Parathyroid adenoma (tissue), 2 donors: ENCODE data around the gene PPP4R4.

Experiments
- H2AFZ ChIP-seq: fragments of 300-600 bp; sonication (generic); one replicate; pipeline ENCODE4 v1.7.0; 2017; ENCODE audit warnings: antibody characterized with exemption, mild to moderate bottlenecking
- H3K27ac ChIP-seq: fragments of 300-600 bp; sonication (generic); one replicate; pipeline ENCODE4 v1.7.0; 2017
- H3K27me3 ChIP-seq: fragments of 300-600 bp; sonication (generic); one replicate; pipeline ENCODE4 v1.7.0; 2017; ENCODE audit warnings: low read length; ENCODE audit not compliant: control insufficient read depth, insufficient read depth
- H3K36me3 ChIP-seq: fragments of 300-600 bp; sonication (generic); one replicate; pipeline ENCODE4 v1.7.0; 2017; ENCODE audit warnings: low read length; ENCODE audit not compliant: control insufficient read depth, insufficient read depth
- H3K4me1 ChIP-seq: fragments of 300-600 bp; sonication (generic); one replicate; pipeline ENCODE4 v1.7.0; 2017; ENCODE audit warnings: control low read depth
- H3K4me2 ChIP-seq: fragments of 300-600 bp; sonication (generic); one replicate; pipeline ENCODE4 v1.7.0; 2017; ENCODE audit warnings: low read length
- H3K4me3 ChIP-seq: fragments of 300-600 bp; sonication (generic); one replicate; pipeline ENCODE4 v1.7.0; 2017; ENCODE audit warnings: low read depth, low read length
- H3K79me2 ChIP-seq: fragments of 300-600 bp; sonication (generic); one replicate; pipeline ENCODE4 v1.7.0; 2017; ENCODE audit warnings: control low read depth
- H3K9ac ChIP-seq: fragments of 300-600 bp; sonication (generic); one replicate; pipeline ENCODE4 v1.7.0; 2017; ENCODE audit warnings: mild to moderate bottlenecking
- H3K9me3 ChIP-seq: fragments of 300-600 bp; sonication (generic); one replicate; pipeline ENCODE4 v1.7.0; 2017; ENCODE audit warnings: low read length; ENCODE audit not compliant: control insufficient read depth
- CTCF ChIP-seq: fragments of 300-600 bp; sonication (generic); IDR thresholded peaks from one replicate; pipeline ENCODE4 v1.7.0; 2017; ENCODE audit warnings: antibody characterized with exemption, mild to moderate bottlenecking
- donor health status: primary hyperparathyroidism.

PPP4R4 gene

GRCh38 chr14:94317259-94317658 is 143.1 kb downstream of the PPP4R4 start:
- no peaks in the 10 kb centered on the region for H3K27me3 ChIP-seq

GRCh38 chr14:94320243-94320642 is 146.1 kb downstream of the PPP4R4 start:
- no peaks in the 10 kb centered on the region for H3K79me2 ChIP-seq
- H3K27ac ChIP-seq = no peak overlapping the region
- no peaks in the 10 kb centered on the region for H3K4me1 ChIP-seq
- no peaks in the 10 kb centered on the region for H3K9me3 ChIP-seq
- H3K9ac ChIP-seq = no peak overlapping the region
- no peaks in the 10 kb centered on the region for H3K27me3 ChIP-seq
- no peak for TF ChIP-seq CTCF
- H2AFZ ChIP-seq = no peak overlapping the region
- H3K4me2 ChIP-seq = no peak overlapping the region
- no peaks in the 10 kb centered on the region for H3K36me3 ChIP-seq
- no peak overlapping the region for H3K4me3 ChIP-seq

More at GRCh38 chr14:94317259-94317658, 143.1 kb downstream of the PPP4R4 start:
- Histone ChIP-seq H3K9ac (no peak overlapping the region), H3K4me1 (no peaks in the 10 kb centered on the region), H3K4me2 (no peak overlapping the region), H3K36me3 (no peaks in the 10 kb centered on the region), H2AFZ (no peak overlapping the region), H3K9me3 (no peaks in the 10 kb centered on the region), H3K27ac (no peak overlapping the region), H3K79me2 (no peaks in the 10 kb centered on the region), H3K4me3 (no peak overlapping the region)
- TF ChIP-seq CTCF = no peak

- H3K9me3 ChIP-seq = no peaks in the 10 kb centered on the region
- no peak for TF ChIP-seq CTCF
- no peaks in the 10 kb centered on the region for H3K36me3 ChIP-seq
- no peaks in the 10 kb centered on the region for H3K27me3 ChIP-seq
- H3K4me3 ChIP-seq = no peak overlapping the region
- no peak overlapping the region for H3K4me2 ChIP-seq
- no peak overlapping the region for H2AFZ ChIP-seq
- H3K4me1 ChIP-seq = no peaks in the 10 kb centered on the region
- H3K9ac ChIP-seq = no peak overlapping the region
- H3K79me2 ChIP-seq = no peaks in the 10 kb centered on the region
- H3K27ac ChIP-seq = no peak overlapping the region
Measured at GRCh38 chr14:94321421-94322271, 147.5 kb downstream of the PPP4R4 start.

- Histone ChIP-seq H3K27ac (no peak within 1 kb of the TSS), H3K4me2 (no peak within 1 kb of the TSS), H3K36me3 (no peaks in the 10 kb centered on the region), H3K4me3 (no peak within 1 kb of the TSS), H3K9me3 (no peaks in the 10 kb centered on the region), H3K27me3 (no peaks in the 10 kb centered on the region), H2AFZ (no peak within 1 kb of the TSS), H3K9ac (no peak within 1 kb of the TSS), H3K79me2 (no peaks in the 10 kb centered on the region), H3K4me1 (no peaks in the 10 kb centered on the region)
- TF ChIP-seq CTCF = no peak
Measured at GRCh38 chr14:94322648-94323570, 148.8 kb downstream of the PPP4R4 start, which contains the start of gene SERPINA6. Gene SERPINA6, minus strand, starts transcription at chr14:94323336. Its CDS starts 8,688 bp downstream, at chr14:94314648.
